Pancreas (tissue), 10 donors: ENCODE results near the gene APBA2. TPM values are rescaled to one million over a fixed set of nuclear protein-coding genes. Genes with fewer than 3 reads are reported as not detected.

Source experiments
- ATAC-seq, 4 donors: fragments of 200-7000 bp; cut with Tn5 transposase; one replicate each; pipeline versions ENCODE4 v1.8.0 to v1.9.1; 2020; ENCODE audit warnings: mild to moderate bottlenecking in 4 of 4, moderate library complexity in 4 of 4
- DNase-seq, 6 donors: peaks; one replicate each; pipeline ENCODE4 v3.0.0-alpha.2; 2020
- FAIRE-seq: peaks from 2 replicates; lab custom pipeline; 2012; peaks lifted over from hg19 to GRCh38; lab: Jason Lieb, UNC
- H3K27ac ChIP-seq, 4 donors: fragments of 200-600 bp; sonication (generic); 1 replicate in 3 of 4; 2 replicates in 1 of 4; pipeline versions ENCODE4 v1.5.0 to v1.8.0; 2020
- H3K27me3 ChIP-seq, 4 donors: fragments of 200-600 bp; one replicate each; pipeline ENCODE4 v1.8.0; 2021
- H3K36me3 ChIP-seq, 3 donors: fragments of 200-600 bp; sonication (generic) in 1 of 3; one replicate each; pipeline versions ENCODE4 v1.5.0 to v1.8.0; 2020 to 2021
- H3K4me1 ChIP-seq, 3 donors: fragments of 200-600 bp; one replicate each; pipeline ENCODE4 v1.8.0; 2021
- H3K4me3 ChIP-seq, 4 donors: fragments of 200-600 bp; sonication (generic) in 2 of 4; one replicate each; pipeline versions ENCODE4 v1.5.0 to v1.8.0; 2020 to 2021
- H3K9me3 ChIP-seq, 4 donors: fragments of 200-600 bp; one replicate each; pipeline ENCODE4 v1.8.0; 2021
- CTCF ChIP-seq, 4 donors: fragments of 200-600 bp; sonication (generic) in 3 of 4; IDR thresholded peaks; one replicate each; pipeline versions ENCODE4 v1.5.0 to v1.8.0; 2021; ENCODE audit warnings: antibody characterized with exemption in 4 of 4
- WGBS, 2 donors: extraction: QIAGEN DNeasy Blood & Tissue Kit; methylation state at CpG; one replicate each; pipeline ENCODE4 v1.1.7; 2013; 5-methylcytosine and 5-hydroxymethylcytosine counted together
- intact Hi-C, 3 donors: fragments of 100-400 bp; cut with DNase I; formaldehyde crosslinking; loops; one replicate each; pipeline versions ENCODE4 v1.11.1 to v1.14.2; 2022
- polyA plus RNA-seq, 2 donors: library from polyadenylated mRNA; stranded (reverse); fragments of 200-250 nt; gene quantifications; one replicate each; pipeline ENCODE4 v1.2.3, GENCODE V29; 2013
- total RNA-seq, 6 donors: library from RNA; stranded (reverse); fragmentation: NEBNext Ultra II Directional in 4 of 6; extraction: Animal tissue kit (Norgen Biotek cat#: 25700) in 4 of 6; gene quantifications; one replicate each; pipeline versions ENCODE4 v1.2.1 to v1.2.4, GENCODE V29; 2021 to 2023
- donor health status: healthy with polysubstance abuse.
- donor health status: DM: no; HTN: no; CAD: no; lungs with moderate emphysema.
- donor health status: DM: no; HTN: no; CAD: no.
- donor health status: control.
- donor health status: control.
- donor health status: Bipolar disorder and iron deficiency.
- donor health status: DM: yes; HTN: yes; CAD: no.
- donor health status: DM: no; HTN: no; CAD: no.
- donor health status: DM: no; HTN: no; CAD: no.
- donor health status: DM: yes; HTN: yes; CAD: no.

Gene APBA2
- total and polyA plus RNA-seq, 8 donors: 3.9 to 10.3 (median 6.7) TPM

GRCh38 chr15:29057856-29058255 lies 172.1 kb downstream of the APBA2 start:
- no peak for FAIRE-seq

GRCh38 chr15:29058903-29059539 lies 173.2 kb downstream of the APBA2 start:
- 80 to 82% methylated on average over 6 of the region's 6 CpGs for WGBS, 2 donors
- no peaks in the 10 kb centered on the region for H3K27me3 ChIP-seq
- H3K4me1 ChIP-seq: peaks cover 0 to 7% (median 2%) of the 10 kb centered on the region in 3 donors

More at GRCh38 chr15:29057856-29058255, 172.1 kb downstream of the APBA2 start:
- Histone ChIP-seq H3K9me3 (no peaks in the 10 kb centered on the region), H3K4me3 (no peak overlapping the region), H3K36me3 (no peaks in the 10 kb centered on the region), H3K27me3 (no peaks in the 10 kb centered on the region), H3K4me1 (peaks cover 0 to 3% (median 2%) of the 10 kb centered on the region in 3 donors), H3K27ac (no peak overlapping the region)
- intact Hi-C loops: no loop called here
- no peak for DNase-seq
- no peak for ATAC-seq
- WGBS, 2 donors: 88 to 90% methylated on average over 8 of the region's 8 CpGs
- no peak for TF ChIP-seq CTCF (IDR thresholded peaks at IDR 0.05)

GRCh38 chr15:29059871-29060640 lies 174.3 kb downstream of the APBA2 start:
- H3K27me3 ChIP-seq: no peaks in the 10 kb centered on the region
- peaks cover 0 to 10% (median 2%) of the 10 kb centered on the region in 3 donors for H3K4me1 ChIP-seq
- 76 to 79% methylated on average over 16 of the region's 16 CpGs for WGBS, 2 donors
- FAIRE-seq (no peak), DNase-seq (no peak), ATAC-seq (no peak)
- H3K36me3 ChIP-seq: no peaks in the 10 kb centered on the region
- TF ChIP-seq CTCF (IDR thresholded peaks at IDR 0.05): no peak
- no peak overlapping the region for H3K4me3 ChIP-seq
- H3K9me3 ChIP-seq: no peaks in the 10 kb centered on the region
- H3K27ac ChIP-seq: no peak overlapping the region
- intact Hi-C loops: no loop called here

More at GRCh38 chr15:29058903-29059539, 173.2 kb downstream of the APBA2 start:
- Histone ChIP-seq H3K36me3 (no peaks in the 10 kb centered on the region), H3K4me3 (no peak overlapping the region), H3K27ac (no peak overlapping the region), H3K9me3 (no peaks in the 10 kb centered on the region)
- no peak for TF ChIP-seq CTCF (IDR thresholded peaks at IDR 0.05)
- intact Hi-C loops: no loop called here
- ATAC-seq: no peak
- DNase-seq: no peak
- no peak for FAIRE-seq

- Histone ChIP-seq H3K9me3 (no peaks in the 10 kb centered on the region), H3K4me3 (no peak overlapping the region), H3K27ac (no peak overlapping the region), H3K4me1 (peaks cover 0 to 10% (median 2%) of the 10 kb centered on the region in 3 donors), H3K36me3 (no peaks in the 10 kb centered on the region), H3K27me3 (no peaks in the 10 kb centered on the region)
- no peak for DNase-seq
- TF ChIP-seq CTCF (IDR thresholded peaks at IDR 0.05): no peak
- intact Hi-C loops: no loop called here
- no peak for FAIRE-seq
- ATAC-seq: no peak
- WGBS, 2 donors: 94 to 96% methylated on average over 6 of the region's 6 CpGs
Observed at GRCh38 chr15:29061746-29062145, 176.0 kb downstream of the APBA2 start.
